Large intestine (tissue), 3 donors: ENCODE measurements around the gene SLC6A13. TPM values are rescaled to one million over a fixed set of nuclear protein-coding genes. Genes with fewer than 3 reads are reported as not detected.

Experiments
- DNase-seq, 2 donors: peaks; one replicate each; pipeline versions ENCODE4 v3.0.0 to v3.0.0-alpha.2; 2013
- H3K27ac ChIP-seq: one replicate; pipeline ENCODE4 v1.5.1; 2013; ENCODE audit warnings: low read length
- H3K27me3 ChIP-seq: 2 replicates; pipeline ENCODE4 v1.6.1; 2013; ENCODE audit warnings: low read length; ENCODE audit not compliant: control insufficient read depth, insufficient read depth
- H3K36me3 ChIP-seq: 2 replicates; pipeline ENCODE4 v1.6.1; 2013; ENCODE audit warnings: low read length; ENCODE audit not compliant: control insufficient read depth, insufficient read depth
- H3K4me1 ChIP-seq: one replicate; pipeline ENCODE4 v1.6.1; 2013; ENCODE audit warnings: low read length; ENCODE audit not compliant: control insufficient read depth, insufficient read depth
- H3K4me3 ChIP-seq: one replicate; pipeline ENCODE4 v1.5.1; 2013; ENCODE audit warnings: low read length
- H3K9me3 ChIP-seq: one replicate; pipeline ENCODE4 v1.6.1; 2013; ENCODE audit warnings: mild to moderate bottlenecking, low read depth, low read length, moderate library complexity; ENCODE audit not compliant: control insufficient read depth
- WGBS: methylation state at CpG from one replicate; pipeline ENCODE4 v1.1.5; 2013; ENCODE audit warnings: low lambda C conversion rate; ENCODE audit not compliant: insufficient coverage; 5-methylcytosine and 5-hydroxymethylcytosine counted together
- polyA plus RNA-seq: library from polyadenylated mRNA; unstranded; fragments of 120-200 nt; gene quantifications from one replicate; pipeline ENCODE4 v1.2.1, GENCODE V29; 2013

The SLC6A13 gene
- polyA plus RNA-seq, 1 donor, result 0.28 TPM

- Histone ChIP-seq H3K4me1 (peaks cover 5% of the 10 kb centered on the region), H3K9me3 (peaks cover 1% of the 10 kb centered on the region), H3K4me3 (no peak overlapping the region), H3K36me3 (no peaks in the 10 kb centered on the region), H3K27me3 (no peaks in the 10 kb centered on the region), H3K27ac (no peak overlapping the region)
- DNase-seq, result peak in 1 of 2 donors; percentile 33
- 83% methylated on average over 1 of the region's 12 CpGs for WGBS
Measured at GRCh38 chr12:253116-253831, 9.4 kb downstream of the SLC6A13 start.

GRCh38 chr12:252636-253035 lies 10.0 kb downstream of the SLC6A13 start:
- Histone ChIP-seq H3K9me3 (peaks cover 5% of the 10 kb centered on the region), H3K4me3 (no peak overlapping the region), H3K4me1 (peaks cover 5% of the 10 kb centered on the region), H3K27ac (no peak overlapping the region), H3K27me3 (no peaks in the 10 kb centered on the region), H3K36me3 (no peaks in the 10 kb centered on the region)
- DNase-seq, result peak; percentile 68 to 83
- WGBS, result no CpG with 5 or more reads among the region's 5 CpGs

- no peaks in the 10 kb centered on the region for H3K27me3 ChIP-seq
- no peaks in the 10 kb centered on the region for H3K4me1 ChIP-seq
- no peak overlapping the region for H3K4me3 ChIP-seq
- 87% methylated on average over 3 of the region's 3 CpGs for WGBS
- H3K36me3 ChIP-seq, result no peaks in the 10 kb centered on the region
- no peak for DNase-seq
- peaks cover 13% of the 10 kb centered on the region for H3K9me3 ChIP-seq
- H3K27ac ChIP-seq, result no peak overlapping the region
Measured at GRCh38 chr12:247271-247670, 15.4 kb downstream of the SLC6A13 start.

GRCh38 chr12:243381-243780 lies 19.3 kb downstream of the SLC6A13 start:
- WGBS, result no CpG with 5 or more reads among the region's 4 CpGs
- H3K27me3 ChIP-seq, result no peaks in the 10 kb centered on the region
- H3K36me3 ChIP-seq, result no peaks in the 10 kb centered on the region
- no peak overlapping the region for H3K4me3 ChIP-seq
- peaks cover 13% of the 10 kb centered on the region for H3K9me3 ChIP-seq
- no peaks in the 10 kb centered on the region for H3K4me1 ChIP-seq
- DNase-seq, result no peak
- H3K27ac ChIP-seq, result no peak overlapping the region

- Histone ChIP-seq H3K9me3 (peaks cover 7% of the 10 kb centered on the region), H3K4me3 (no peak overlapping the region), H3K36me3 (no peaks in the 10 kb centered on the region), H3K4me1 (no peaks in the 10 kb centered on the region), H3K27me3 (no peaks in the 10 kb centered on the region), H3K27ac (no peak overlapping the region)
- WGBS, result 100% methylated on average over 2 of the region's 15 CpGs
- DNase-seq, result no peak
Measured at GRCh38 chr12:242496-242895, 20.1 kb downstream of the SLC6A13 start.

- H3K27me3 ChIP-seq, result no peaks in the 10 kb centered on the region
- H3K27ac ChIP-seq, result no peak overlapping the region
- peaks cover 10% of the 10 kb centered on the region for H3K9me3 ChIP-seq
- H3K4me1 ChIP-seq, result no peaks in the 10 kb centered on the region
- WGBS, result 100% methylated on average over 3 of the region's 9 CpGs
- DNase-seq, result no peak
- H3K4me3 ChIP-seq, result no peak overlapping the region
- no peaks in the 10 kb centered on the region for H3K36me3 ChIP-seq
Measured at GRCh38 chr12:241266-241665, 21.4 kb downstream of the SLC6A13 start.

GRCh38 chr12:240566-240965 lies 22.1 kb downstream of the SLC6A13 start:
- WGBS, result 94% methylated on average over 3 of the region's 9 CpGs
- peaks cover 10% of the 10 kb centered on the region for H3K9me3 ChIP-seq
- H3K27ac ChIP-seq, result no peak overlapping the region
- H3K36me3 ChIP-seq, result no peaks in the 10 kb centered on the region
- no peaks in the 10 kb centered on the region for H3K4me1 ChIP-seq
- H3K4me3 ChIP-seq, result no peak overlapping the region
- DNase-seq, result no peak
- H3K27me3 ChIP-seq, result no peaks in the 10 kb centered on the region

GRCh38 chr12:238736-239398 lies 23.8 kb downstream of the SLC6A13 start:
- Histone ChIP-seq H3K27me3 (no peaks in the 10 kb centered on the region), H3K27ac (no peak overlapping the region), H3K4me3 (no peak overlapping the region), H3K36me3 (no peaks in the 10 kb centered on the region), H3K4me1 (no peaks in the 10 kb centered on the region), H3K9me3 (peaks cover 10% of the 10 kb centered on the region)
- no peak for DNase-seq
- WGBS, result 100% methylated on average over 1 of the region's 19 CpGs

- no peak for DNase-seq
- Histone ChIP-seq H3K27me3 (no peaks in the 10 kb centered on the region), H3K27ac (no peak overlapping the region), H3K9me3 (peaks cover 10% of the 10 kb centered on the region), H3K4me1 (no peaks in the 10 kb centered on the region), H3K4me3 (no peak overlapping the region), H3K36me3 (no peaks in the 10 kb centered on the region)
- no CpG with 5 or more reads among the region's 9 CpGs for WGBS
Measured at GRCh38 chr12:238116-238515, 24.5 kb downstream of the SLC6A13 start.

- Histone ChIP-seq H3K4me3 (no peak overlapping the region), H3K27me3 (no peaks in the 10 kb centered on the region), H3K27ac (no peak overlapping the region), H3K4me1 (no peaks in the 10 kb centered on the region), H3K9me3 (peaks cover 10% of the 10 kb centered on the region), H3K36me3 (no peaks in the 10 kb centered on the region)
- WGBS, result no CpG with 5 or more reads among the region's 13 CpGs
- DNase-seq, result peak; percentile 63 to 80
Measured at GRCh38 chr12:237026-237815, 25.4 kb downstream of the SLC6A13 start.
